Measurements from ENCODE around the gene CCDC174. TPM values are rescaled to one million over a fixed set of nuclear protein-coding genes. Genes with fewer than 3 reads are reported as not detected.
"Not testable (repeated sequence)": the region's sequence is repeated elsewhere in the genome, so short reads cannot be mapped to it uniquely, and the experiment has no call there.

The CCDC174 gene
- total and polyA plus RNA-seq, 2 experiments from 2014 or later: 8.4 to 22.1 TPM

- peaks cover 18% of the 10 kb centered on the region for H3K79me2 ChIP-seq (ENCODE audit: insufficient read depth)
- in situ Hi-C loops (cut with MboI): no loop called here
- H3K27me3 ChIP-seq (replicated peaks; ENCODE audit: insufficient read depth): peaks cover 5% of the 10 kb centered on the region; the same call in 1 of the 2 replicates
- H3K4me1 ChIP-seq (ENCODE audit: insufficient read depth): peaks cover 11% of the 10 kb centered on the region
- H3K4me3 ChIP-seq: no peak overlapping the region
- no peak for DNase-seq
- no peak overlapping the region for H2AFZ ChIP-seq
- no peak overlapping the region for H3K4me2 ChIP-seq (ENCODE audit: unreplicated experiment)
- H3K9ac ChIP-seq: no peak overlapping the region
- no peaks in the 10 kb centered on the region for H4K20me1 ChIP-seq (ENCODE audit: insufficient read depth)
- 0 out of 2 replicates have a peak, but pooled peaks cover 3% of the 10 kb centered on the region for H3F3A ChIP-seq (ENCODE audit: insufficient read depth)
- H3K36me3 ChIP-seq (ENCODE audit: low read depth): no peaks in the 10 kb centered on the region
- no peaks in the 10 kb centered on the region for H3K9me3 ChIP-seq (ENCODE audit: low read depth)
- WGBS, 2 experiments (ENCODE audit: low coverage in 1 of 2, low lambda C conversion rate in 2 of 2, missing lambda C conversion rate in 2 of 2): 66% methylated on average over 19 of the region's 19 CpGs
- no peak for TF ChIP-seq EZH2 (IDR thresholded peaks at IDR 0.05; ENCODE audit: insufficient read depth, poor library complexity, severe bottlenecking)
- no peak for TF ChIP-seq EZH2phosphoT487 (IDR thresholded peaks at IDR 0.05; ENCODE audit: insufficient read depth, low read depth)
- no peaks in the 10 kb centered on the region for H3K9me2 ChIP-seq (ENCODE audit: insufficient read depth)
- no peak overlapping the region for H3K27ac ChIP-seq
Observed at GRCh38 chr3:14647976-14648955, 3.3 kb upstream of the CCDC174 start.

GRCh38 chr3:14649466-14649865 is 2.1 kb upstream of the CCDC174 start:
- H3K4me1 ChIP-seq (ENCODE audit: insufficient read depth): peaks cover 21% of the 10 kb centered on the region
- 0 out of 2 replicates have a peak, but pooled peaks cover 3% of the 10 kb centered on the region for H3F3A ChIP-seq (ENCODE audit: insufficient read depth)
- H2AFZ ChIP-seq: no peak overlapping the region
- H3K27ac ChIP-seq: no peak overlapping the region
- no peak overlapping the region for H3K4me3 ChIP-seq
- H3K4me2 ChIP-seq (ENCODE audit: unreplicated experiment): no peak overlapping the region
- peaks cover 30% of the 10 kb centered on the region for H3K79me2 ChIP-seq (ENCODE audit: insufficient read depth)
- DNase-seq: no peak
- H3K9me3 ChIP-seq (ENCODE audit: low read depth): no peaks in the 10 kb centered on the region
- no peaks in the 10 kb centered on the region for H4K20me1 ChIP-seq (ENCODE audit: insufficient read depth)
- no peak for TF ChIP-seq EZH2 (IDR thresholded peaks at IDR 0.05; ENCODE audit: insufficient read depth, poor library complexity, severe bottlenecking)
- no peak for TF ChIP-seq EZH2phosphoT487 (IDR thresholded peaks at IDR 0.05; ENCODE audit: insufficient read depth, low read depth)
- H3K9me2 ChIP-seq (ENCODE audit: insufficient read depth): no peaks in the 10 kb centered on the region
- 73 to 76% methylated on average over 2 of the region's 2 CpGs for WGBS, 2 experiments (ENCODE audit: low coverage in 1 of 2, low lambda C conversion rate in 2 of 2, missing lambda C conversion rate in 2 of 2)
- in situ Hi-C loops (cut with MboI): no loop called here
- no peaks in the 10 kb centered on the region for H3K27me3 ChIP-seq (replicated peaks; ENCODE audit: insufficient read depth)
- H3K36me3 ChIP-seq (ENCODE audit: low read depth): 0 out of 2 replicates have a peak, but pooled peaks cover 3% of the 10 kb centered on the region
- H3K9ac ChIP-seq: no peak overlapping the region

- no peak for DNase-seq
- Histone ChIP-seq H3K4me3 (no peak overlapping the region), H3K4me2 (ENCODE audit: unreplicated experiment) (no peak overlapping the region), H4K20me1 (ENCODE audit: insufficient read depth) (no peaks in the 10 kb centered on the region), H2AFZ (no peak overlapping the region), H3K9me3 (ENCODE audit: low read depth) (no peaks in the 10 kb centered on the region), H3F3A (ENCODE audit: insufficient read depth) (0 out of 2 replicates have a peak, but pooled peaks cover 3% of the 10 kb centered on the region), H3K9me2 (ENCODE audit: insufficient read depth) (no peaks in the 10 kb centered on the region), H3K27ac (no peak overlapping the region), H3K27me3 (replicated peaks; ENCODE audit: insufficient read depth) (no peaks in the 10 kb centered on the region), H3K36me3 (ENCODE audit: low read depth) (peaks cover 10% of the 10 kb centered on the region), H3K79me2 (ENCODE audit: insufficient read depth) (peaks cover 31% of the 10 kb centered on the region), H3K4me1 (ENCODE audit: insufficient read depth) (peaks cover 21% of the 10 kb centered on the region), H3K9ac (no peak overlapping the region)
- WGBS, 2 experiments (ENCODE audit: low coverage in 1 of 2, low lambda C conversion rate in 2 of 2, missing lambda C conversion rate in 2 of 2): 88 to 90% methylated on average over 4 of the region's 4 CpGs
- in situ Hi-C loops (cut with MboI): no loop called here
- TF ChIP-seq EZH2 (IDR thresholded peaks at IDR 0.05; ENCODE audit: insufficient read depth, poor library complexity, severe bottlenecking): no peak
- TF ChIP-seq EZH2phosphoT487 (IDR thresholded peaks at IDR 0.05; ENCODE audit: insufficient read depth, low read depth): no peak
Observed at GRCh38 chr3:14650193-14650592, 1.4 kb upstream of the CCDC174 start.

GRCh38 chr3:14652360-14652907 is 872 bp downstream of the CCDC174 start:
- 38 to 60% methylated on average over 14 to 21 of the region's 21 CpGs for WGBS, 2 experiments (ENCODE audit: low coverage in 1 of 2, low lambda C conversion rate in 2 of 2, missing lambda C conversion rate in 2 of 2)
- H3K9me2 ChIP-seq (ENCODE audit: insufficient read depth); H3K9me3 ChIP-seq (ENCODE audit: low read depth); in situ Hi-C loops (cut with MboI); H3K27me3 ChIP-seq (replicated peaks; ENCODE audit: insufficient read depth); H3F3A ChIP-seq (ENCODE audit: insufficient read depth); H4K20me1 ChIP-seq (ENCODE audit: insufficient read depth): not testable (repeated sequence)
- H3K4me3 ChIP-seq: peak overlapping the region; percentile 85
- peaks cover 21% of the 10 kb centered on the region for H3K4me1 ChIP-seq (ENCODE audit: insufficient read depth)
- H2AFZ ChIP-seq: peak overlapping the region; percentile 88
- H3K4me2 ChIP-seq (ENCODE audit: unreplicated experiment): peak overlapping the region; percentile 98
- H3K79me2 ChIP-seq (ENCODE audit: insufficient read depth): peaks cover 41% of the 10 kb centered on the region
- DNase-seq: peak; percentile 64
- H3K36me3 ChIP-seq (ENCODE audit: low read depth): peaks cover 27% of the 10 kb centered on the region
- H3K27ac ChIP-seq: peak overlapping the region; percentile 73
- peak overlapping the region; percentile 92 for H3K9ac ChIP-seq

Measured in GM23248 (cell line).